A549 (cell line): ENCODE results near the gene UCMA.

Source experiments
- CBX2 ChIP-seq: fragments of 200-600 bp; sonication (generic); IDR thresholded peaks from 2 replicates; pipeline ENCODE4 v1.6.1; 2016; ENCODE audit warnings: low read depth, mild to moderate bottlenecking, borderline replicate concordance
- CEBPB ChIP-seq, 2 experiments: fragments of >200 bp in 1 of 2; sonication (Bioruptor Twin) in 1 of 2; formaldehyde crosslinking in 1 of 2; IDR thresholded peaks; 2 replicates each; pipeline ENCODE4 v1.6.1; 2012 to 2016
- CTCF ChIP-seq: fragments of >200 bp; sonication (Bioruptor Twin); formaldehyde crosslinking; IDR thresholded peaks from 3 replicates; pipeline ENCODE4 v1.5.1; 2016
- E2F6 ChIP-seq: IDR thresholded peaks from 2 replicates; pipeline ENCODE4 v1.6.1; 2012; ENCODE audit warnings: low read depth, borderline replicate concordance
- EHMT2 ChIP-seq: fragments of 200-600 bp; sonication (generic); IDR thresholded peaks from 2 replicates; pipeline ENCODE4 v1.6.1; 2016; ENCODE audit warnings: antibody characterized with exemption, low read depth, mild to moderate bottlenecking, moderate library complexity
- EP300 ChIP-seq, 2 experiments: fragments of >200 bp; sonication (Bioruptor Twin); formaldehyde crosslinking; IDR thresholded peaks; 2 replicates in 1 of 2; 3 replicates in 1 of 2; pipeline ENCODE4 v1.6.1; 2016 to 2017
- JUNB ChIP-seq: fragments of >200 bp; sonication (Bioruptor Twin); formaldehyde crosslinking; IDR thresholded peaks from 2 replicates; pipeline ENCODE4 v1.6.1; 2016
- MAFK ChIP-seq: fragments of 450-650 bp; IDR thresholded peaks from 2 replicates; pipeline ENCODE4 v1.6.1; 2014; ENCODE audit not compliant: partially characterized antibody
- MAX ChIP-seq: IDR thresholded peaks from 2 replicates; pipeline ENCODE4 v1.6.1; 2012
- PHF8 ChIP-seq: fragments of 200-600 bp; sonication (generic); IDR thresholded peaks from 2 replicates; pipeline ENCODE4 v1.6.1; 2016; ENCODE audit warnings: low read depth, mild to moderate bottlenecking, antibody characterized with exemption, moderate library complexity, borderline replicate concordance
- POLR2A ChIP-seq: IDR thresholded peaks from 2 replicates; pipeline ENCODE4 v1.6.1; 2012; ENCODE audit warnings: mild to moderate bottlenecking, low read length
- RAD21 ChIP-seq, 2 experiments: fragments of >200 bp in 1 of 2; sonication (Bioruptor Twin) in 1 of 2; formaldehyde crosslinking in 1 of 2; IDR thresholded peaks in 1 of 2; conservative IDR thresholded peaks in 1 of 2; 2 replicates in 1 of 2; 3 replicates in 1 of 2; pipeline ENCODE4 v1.6.1; 2012 to 2018; ENCODE audit warnings: inconsistent platforms in 1 of 2
- SMC3 ChIP-seq: fragments of >200 bp; sonication (Bioruptor Twin); formaldehyde crosslinking; IDR thresholded peaks from 3 replicates; pipeline ENCODE4 v1.6.1; 2018; ENCODE audit warnings: inconsistent platforms
- TP53 ChIP-seq: fragments of 250-450 bp; sonication (Bioruptor Pico); IDR thresholded peaks from 2 replicates; pipeline ENCODE4 v1.5.0; 2021; ENCODE audit warnings: mild to moderate bottlenecking, moderate library complexity

GRCh38 chr10:13221572-13221971 is 12.6 kb downstream of the UCMA start:
- no peak for TF ChIP-seq MAFK
- TF ChIP-seq CTCF = no peak
- no peak for TF ChIP-seq CBX2
- TF ChIP-seq POLR2A = no peak
- no peak for TF ChIP-seq EHMT2
- no peak for TF ChIP-seq MAX
- no peak for TF ChIP-seq PHF8
- TF ChIP-seq CEBPB (IDR thresholded peaks at IDR 0.05) = no peak
- no peak for TF ChIP-seq SMC3
- no peak for TF ChIP-seq E2F6
- TF ChIP-seq TP53 (CRISPR knock-in tag) = no peak
- no peak for TF ChIP-seq JUNB
- TF ChIP-seq RAD21 (conservative IDR thresholded peaks at IDR 0.05 in 1 of 2, IDR thresholded peaks at IDR 0.05 in 1 of 2) = no peak
- no peak for TF ChIP-seq EP300 (IDR thresholded peaks at IDR 0.05)
